ENCODE results near the gene GDNF.

The GDNF gene

GRCh38 chr5:37769108-37769507, 70.7 kb downstream of the GDNF start:
- no peaks in the 10 kb centered on the region for H3K79me2 ChIP-seq (ENCODE audit: insufficient read depth, low read length)
- no peak overlapping the region for H3K4me2 ChIP-seq (ENCODE audit: low read length)
- H3F3A ChIP-seq (ENCODE audit: insufficient read depth, low read length) = no peaks in the 10 kb centered on the region
- H4K20me1 ChIP-seq (ENCODE audit: insufficient read depth, low read length) = no peaks in the 10 kb centered on the region
- no peaks in the 10 kb centered on the region for H3K36me3 ChIP-seq (ENCODE audit: insufficient read depth, low read length)
- H3K27ac ChIP-seq (ENCODE audit: low read depth, low read length, poor library complexity, severe bottlenecking) = no peak overlapping the region
- H3K9me2 ChIP-seq (ENCODE audit: low read depth, low read length) = no peaks in the 10 kb centered on the region
- no peak overlapping the region for H3K9ac ChIP-seq (ENCODE audit: low read length)
- TF ChIP-seq EZH2 (IDR thresholded peaks at IDR 0.05; ENCODE audit: borderline replicate concordance, low read length) = no peak
- no peak for TF ChIP-seq CTCF (IDR thresholded peaks at IDR 0.05; ENCODE audit: low read length)
- no peaks in the 10 kb centered on the region for H3K4me1 ChIP-seq (ENCODE audit: insufficient read depth, low read length, severe bottlenecking)
- H3K4me3 ChIP-seq (ENCODE audit: low read depth, low read length, poor library complexity, severe bottlenecking) = no peak overlapping the region
- no peaks in the 10 kb centered on the region for H3K27me3 ChIP-seq (ENCODE audit: insufficient read depth, low read length)
- H3K9me3 ChIP-seq (ENCODE audit: low read length) = peaks cover 4% of the 10 kb centered on the region
- no peak overlapping the region for H2AFZ ChIP-seq (ENCODE audit: low read length)

GRCh38 chr5:37768371-37768770, 71.5 kb downstream of the GDNF start:
- H3K27ac ChIP-seq (ENCODE audit: low read depth, low read length, poor library complexity, severe bottlenecking) = no peak overlapping the region
- H3K9me3 ChIP-seq (ENCODE audit: low read length) = no peaks in the 10 kb centered on the region
- no peak overlapping the region for H2AFZ ChIP-seq (ENCODE audit: low read length)
- H3K4me1 ChIP-seq (ENCODE audit: insufficient read depth, low read length, severe bottlenecking) = no peaks in the 10 kb centered on the region
- no peaks in the 10 kb centered on the region for H4K20me1 ChIP-seq (ENCODE audit: insufficient read depth, low read length)
- H3K4me3 ChIP-seq (ENCODE audit: low read depth, low read length, poor library complexity, severe bottlenecking) = no peak overlapping the region
- H3K9me2 ChIP-seq (ENCODE audit: low read depth, low read length) = no peaks in the 10 kb centered on the region
- TF ChIP-seq CTCF (IDR thresholded peaks at IDR 0.05; ENCODE audit: low read length) = no peak
- TF ChIP-seq EZH2 (IDR thresholded peaks at IDR 0.05; ENCODE audit: borderline replicate concordance, low read length) = no peak
- H3K27me3 ChIP-seq (ENCODE audit: insufficient read depth, low read length) = no peaks in the 10 kb centered on the region
- H3K4me2 ChIP-seq (ENCODE audit: low read length) = no peak overlapping the region
- H3K79me2 ChIP-seq (ENCODE audit: insufficient read depth, low read length) = no peaks in the 10 kb centered on the region
- no peak overlapping the region for H3K9ac ChIP-seq (ENCODE audit: low read length)
- H3F3A ChIP-seq (ENCODE audit: insufficient read depth, low read length) = no peaks in the 10 kb centered on the region
- H3K36me3 ChIP-seq (ENCODE audit: insufficient read depth, low read length) = no peaks in the 10 kb centered on the region

GRCh38 chr5:37767961-37768360, 71.9 kb downstream of the GDNF start:
- no peaks in the 10 kb centered on the region for H3K4me1 ChIP-seq (ENCODE audit: insufficient read depth, low read length, severe bottlenecking)
- no peak overlapping the region for H3K4me2 ChIP-seq (ENCODE audit: low read length)
- H4K20me1 ChIP-seq (ENCODE audit: insufficient read depth, low read length) = no peaks in the 10 kb centered on the region
- no peaks in the 10 kb centered on the region for H3K9me2 ChIP-seq (ENCODE audit: low read depth, low read length)
- H3K79me2 ChIP-seq (ENCODE audit: insufficient read depth, low read length) = no peaks in the 10 kb centered on the region
- no peaks in the 10 kb centered on the region for H3K27me3 ChIP-seq (ENCODE audit: insufficient read depth, low read length)
- H3K9me3 ChIP-seq (ENCODE audit: low read length) = no peaks in the 10 kb centered on the region
- H3K4me3 ChIP-seq (ENCODE audit: low read depth, low read length, poor library complexity, severe bottlenecking) = no peak overlapping the region
- no peak overlapping the region for H3K9ac ChIP-seq (ENCODE audit: low read length)
- H3F3A ChIP-seq (ENCODE audit: insufficient read depth, low read length) = no peaks in the 10 kb centered on the region
- TF ChIP-seq EZH2 (IDR thresholded peaks at IDR 0.05; ENCODE audit: borderline replicate concordance, low read length) (no peak), CTCF (IDR thresholded peaks at IDR 0.05; ENCODE audit: low read length) (no peak)
- H3K27ac ChIP-seq (ENCODE audit: low read depth, low read length, poor library complexity, severe bottlenecking) = no peak overlapping the region
- no peaks in the 10 kb centered on the region for H3K36me3 ChIP-seq (ENCODE audit: insufficient read depth, low read length)
- H2AFZ ChIP-seq (ENCODE audit: low read length) = no peak overlapping the region
